M059J (cell line): Measurements from ENCODE around the gene DLD. TPM values are rescaled to one million over a fixed set of nuclear protein-coding genes. Genes with fewer than 3 reads are reported as not detected.
"Not testable (repeated sequence)": the region's sequence is repeated elsewhere in the genome, so short reads cannot be mapped to it uniquely, and the experiment has no call there.

Experiments
- DNase-seq: peaks from one replicate; pipeline ENCODE4 v3.0.0-alpha.2; 2012; ENCODE audit warnings: low read depth
- total RNA-seq: library from RNA; depleted of rRNA; stranded (reverse); fragments of >200 nt; shearing (Covaris generic); gene quantifications from 2 replicates; pipeline ENCODE4 v1.2.3, GENCODE V29; 2014

The DLD gene
- total RNA-seq, 1 experiment from 2014 or later: 113 TPM

DNA sequence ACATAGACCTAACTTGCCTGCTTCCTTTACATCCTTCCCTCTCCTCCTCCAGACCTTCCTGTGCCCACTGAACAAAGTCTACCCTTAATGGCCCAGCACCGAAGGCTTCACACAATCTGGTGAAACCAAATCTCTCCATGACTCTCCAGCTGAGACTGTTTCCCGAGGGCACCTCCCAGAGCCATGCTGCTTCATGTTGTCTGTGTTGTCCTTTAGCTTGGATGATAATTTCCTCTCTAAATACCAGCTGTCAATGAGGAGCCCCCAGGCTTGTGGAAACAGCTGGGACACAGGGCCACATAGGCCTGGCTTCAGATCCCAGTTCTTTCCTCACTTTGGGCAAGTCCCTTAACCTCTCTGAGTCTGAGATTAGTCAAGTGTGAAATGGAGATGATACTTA is 54.3 kb downstream of the DLD start:
- no peak for DNase-seq

DNA sequence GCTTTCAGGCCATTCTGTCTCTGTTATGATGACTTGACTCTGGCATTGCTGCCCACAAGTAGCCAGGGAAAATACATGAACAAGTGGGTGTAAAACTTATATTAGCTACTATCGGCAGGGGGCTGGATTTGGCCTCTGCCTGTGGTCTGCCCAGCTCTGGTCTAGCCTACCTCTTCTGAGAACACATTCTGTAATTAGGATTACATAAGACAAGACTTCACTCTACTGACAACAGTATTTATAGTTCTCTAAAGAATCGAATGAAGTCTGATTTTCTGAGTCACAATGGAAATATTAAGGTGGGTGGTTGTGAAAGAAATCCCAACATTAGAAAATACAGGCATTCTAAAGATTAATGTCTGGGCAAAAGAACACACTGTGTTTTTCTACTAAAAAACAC is 55.5 kb downstream of the DLD start:
- DNase-seq: no peak

- no peak for DNase-seq
Measured at GRCh38 chr7:107946881-107947280, 55.9 kb downstream of the DLD start.

DNA sequence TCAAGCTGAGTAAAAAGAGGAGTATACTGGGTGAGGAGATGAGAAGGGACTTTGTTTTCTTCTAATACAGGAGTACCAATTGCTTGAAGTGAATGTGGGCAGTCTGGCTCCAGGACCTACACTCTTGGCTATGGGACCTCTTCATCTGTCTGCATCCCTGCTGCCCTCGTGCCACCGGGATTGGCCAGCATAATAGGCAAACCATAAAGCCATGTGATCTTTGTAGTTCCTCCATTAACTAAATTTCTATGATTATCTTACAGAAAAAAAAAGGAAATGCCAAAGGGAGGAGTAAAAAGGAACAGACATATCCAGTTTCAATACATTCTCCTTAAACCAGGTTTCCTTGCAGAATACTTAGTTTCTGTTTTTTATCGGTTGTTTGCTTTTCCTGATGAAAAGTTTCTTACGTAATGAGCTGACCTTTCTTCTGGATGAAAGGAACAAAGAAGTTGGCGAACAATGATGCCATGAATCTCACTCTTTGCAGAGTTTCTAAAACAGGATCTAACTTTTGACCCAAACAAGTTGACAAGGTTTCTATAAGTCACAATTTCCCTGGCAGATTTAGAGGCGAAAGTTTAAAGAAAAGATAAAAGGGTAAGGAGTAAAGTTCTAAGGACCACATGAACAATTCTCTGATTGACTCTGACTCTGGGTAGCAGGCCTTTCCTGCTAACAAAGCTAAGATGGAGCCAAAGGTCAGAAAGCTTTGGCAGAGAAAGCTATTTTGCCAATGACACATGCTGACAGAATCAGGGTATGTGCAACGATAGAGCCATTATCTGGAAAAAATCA is 57.9 kb downstream of the DLD start:
- peak; percentile 99 for DNase-seq

GRCh38 chr7:107949443-107949935 is 58.5 kb downstream of the DLD start:
- no peak for DNase-seq

- peak; percentile 10 for DNase-seq
Measured at GRCh38 chr7:107951172-107951787, 60.3 kb downstream of the DLD start.

DNA sequence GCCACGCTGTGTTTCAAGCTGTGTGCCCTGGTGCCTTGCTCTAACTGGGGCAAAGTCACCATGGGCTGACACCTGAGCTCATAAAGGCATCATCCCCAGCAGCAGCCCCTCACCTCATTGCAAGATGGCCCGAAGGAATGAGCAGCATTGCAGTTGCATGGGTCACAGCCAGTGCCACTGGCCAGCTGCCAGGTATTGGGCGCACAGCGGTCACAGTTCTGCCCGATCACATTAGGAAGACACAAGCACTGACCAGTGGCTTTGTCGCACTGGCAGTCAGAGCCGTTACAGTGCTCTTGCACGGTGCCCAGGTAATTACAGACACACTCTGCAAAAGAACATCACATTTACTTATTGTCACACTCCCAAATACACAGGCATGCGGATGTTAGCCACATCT is 60.9 kb downstream of the DLD start:
- peak; percentile 36 for DNase-seq

DNA sequence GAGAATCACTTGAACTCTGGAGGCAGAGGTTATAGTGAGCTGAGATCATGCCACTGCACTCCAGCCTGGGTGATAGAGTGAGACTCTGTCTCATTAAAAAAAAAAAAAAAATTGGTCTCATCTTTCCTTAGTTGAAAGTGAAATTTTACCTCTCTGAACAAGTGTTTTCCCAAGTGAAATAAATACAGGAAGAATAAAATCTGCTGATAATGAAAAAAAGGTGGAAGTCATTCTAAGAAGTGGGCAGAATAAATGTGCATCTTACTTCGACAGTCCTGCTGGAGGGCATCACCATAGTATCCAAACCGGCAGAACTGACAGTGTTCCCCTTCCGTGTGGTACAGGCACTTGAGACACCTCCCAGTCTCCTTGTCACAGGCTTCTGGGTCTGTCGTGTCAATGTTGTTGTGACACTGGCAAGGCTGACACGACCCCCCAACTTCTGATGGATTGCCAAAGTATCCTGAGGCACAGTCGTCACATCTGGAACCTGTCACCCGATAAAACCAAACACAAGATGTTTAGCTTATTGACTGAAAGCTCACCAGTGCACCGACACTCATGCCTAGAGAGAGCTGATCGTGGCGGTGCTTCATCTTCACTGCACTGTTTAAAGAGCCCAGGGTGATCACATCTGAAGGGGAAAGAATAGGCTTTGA is 62.4 kb downstream of the DLD start:
- DNase-seq: peak; percentile 32

DNA sequence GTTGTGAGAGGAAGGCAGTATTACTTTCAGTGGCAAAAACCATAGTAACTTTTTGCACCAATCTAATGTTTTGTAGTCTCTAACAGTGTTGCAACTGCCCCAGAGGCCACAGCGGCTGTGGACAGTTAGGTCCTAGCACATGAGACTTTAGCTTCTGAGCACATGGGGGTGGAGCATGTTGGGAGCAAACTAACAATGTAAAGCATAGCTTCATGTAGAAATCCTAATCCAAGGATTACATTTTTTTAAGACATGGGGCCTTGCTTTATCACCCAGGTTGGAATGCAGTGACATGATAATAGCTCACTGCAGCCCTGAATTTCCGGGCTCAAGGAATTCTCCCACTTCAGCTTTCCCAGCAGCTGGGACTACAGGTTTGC is 62.9 kb downstream of the DLD start:
- no peak for DNase-seq

GRCh38 chr7:107955394-107955793 is 64.4 kb downstream of the DLD start:
- no peak for DNase-seq

- not testable (repeated sequence) for DNase-seq
Measured at GRCh38 chr7:107956950-107957349, 66.0 kb downstream of the DLD start.

DNA sequence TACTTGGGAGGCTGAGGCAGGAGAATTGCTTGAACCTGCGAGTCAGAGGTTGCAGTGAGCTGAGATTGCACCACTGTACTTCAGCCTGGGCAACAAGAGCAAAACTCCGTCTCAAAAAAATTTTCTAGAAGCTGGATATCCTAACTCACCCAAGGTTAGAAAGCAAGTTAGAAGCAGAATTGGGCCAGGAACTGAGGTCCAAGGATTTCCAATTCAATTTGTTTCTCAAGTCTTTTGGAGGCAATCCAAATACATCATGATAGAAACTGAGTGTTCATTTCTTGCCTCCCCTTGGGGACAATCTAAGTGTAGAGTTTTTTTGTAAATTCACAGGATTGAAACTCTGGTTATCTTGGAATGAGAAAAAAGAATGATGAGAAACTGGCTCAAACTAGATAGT is 66.5 kb downstream of the DLD start:
- no peak for DNase-seq

DNA sequence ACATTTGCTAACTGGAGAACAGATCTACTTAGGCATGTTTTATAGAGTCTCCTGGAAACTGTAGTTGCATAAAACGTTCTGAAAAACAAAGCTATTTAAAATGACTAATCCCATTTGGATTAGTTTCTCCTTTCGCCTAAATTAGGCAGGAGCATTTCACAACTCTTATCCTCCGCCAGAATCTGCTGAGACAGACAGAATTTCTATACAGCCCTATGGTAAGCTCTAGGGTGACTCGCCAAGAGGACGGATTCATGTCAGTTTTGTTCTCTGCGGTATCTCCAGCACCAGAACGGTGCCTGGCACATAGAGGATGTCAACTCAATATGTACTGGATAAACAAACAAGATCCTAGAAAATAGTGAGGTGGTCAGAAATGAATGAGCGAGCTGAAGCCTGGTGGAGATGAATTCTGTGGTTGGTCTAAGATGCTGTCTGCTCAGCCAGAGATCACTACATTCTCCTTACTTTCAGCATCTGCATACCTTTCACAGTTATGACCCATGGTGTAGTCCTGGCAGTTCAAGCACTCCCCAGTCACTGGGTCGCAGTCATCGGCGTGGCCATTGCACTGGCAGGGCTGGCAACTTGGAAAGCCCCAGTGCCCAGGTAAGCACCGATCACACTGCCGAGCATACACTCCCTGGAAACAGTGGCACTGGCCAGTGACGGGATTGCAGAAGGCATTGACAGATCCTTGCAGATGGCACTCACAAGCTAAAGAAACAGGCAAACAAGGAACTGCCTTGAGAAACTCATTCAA is 68.0 kb downstream of the DLD start:
- peak; percentile 85 for DNase-seq

- DNase-seq: no peak
Measured at GRCh38 chr7:107959527-107959898, 68.5 kb downstream of the DLD start.

- DNase-seq: no peak
Measured at GRCh38 chr7:107960272-107960671, 69.3 kb downstream of the DLD start.

GRCh38 chr7:107961405-107961804 is 70.4 kb downstream of the DLD start:
- no peak for DNase-seq

DNA sequence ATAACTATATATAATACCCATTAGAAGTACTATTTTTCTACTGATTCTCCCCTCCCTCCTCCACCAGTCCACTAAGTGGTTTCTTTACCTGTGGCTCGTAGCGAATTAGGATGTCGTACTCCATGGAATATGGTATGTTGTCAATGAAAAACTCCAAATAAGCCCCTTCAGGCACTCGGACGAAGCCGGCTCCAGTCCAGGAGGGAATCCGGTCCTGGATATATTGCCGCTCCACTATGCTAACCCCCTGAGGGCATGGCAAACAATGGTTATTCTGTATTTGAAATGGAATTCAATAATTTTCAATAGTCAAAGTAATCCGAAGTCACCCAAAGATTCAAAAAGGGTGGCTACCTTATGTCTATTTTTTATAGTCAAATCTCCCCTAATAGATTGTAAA is 71.8 kb downstream of the DLD start:
- no peak for DNase-seq

DNA sequence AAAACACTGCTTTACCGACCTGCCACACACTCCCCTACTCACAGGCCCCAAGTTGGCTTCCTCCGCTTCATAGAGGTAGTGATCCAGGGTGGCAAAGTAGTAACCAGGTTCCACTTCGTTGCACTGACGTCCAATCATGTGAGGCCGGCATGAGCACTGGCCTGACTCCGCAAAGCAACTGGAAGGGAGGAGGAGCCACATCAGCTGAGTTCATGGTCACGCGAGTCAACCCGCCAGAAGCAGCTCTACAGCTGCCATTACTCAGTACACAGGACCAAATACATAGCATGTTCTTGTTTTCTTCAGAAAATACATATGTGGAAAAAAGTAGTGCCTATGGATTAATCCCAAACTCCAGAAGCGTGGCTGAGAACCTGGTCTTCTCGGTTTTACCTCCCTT is 73.5 kb downstream of the DLD start:
- DNase-seq: no peak

GRCh38 chr7:107966711-107967110 is 75.7 kb downstream of the DLD start:
- peak; percentile 95 for DNase-seq

DNA sequence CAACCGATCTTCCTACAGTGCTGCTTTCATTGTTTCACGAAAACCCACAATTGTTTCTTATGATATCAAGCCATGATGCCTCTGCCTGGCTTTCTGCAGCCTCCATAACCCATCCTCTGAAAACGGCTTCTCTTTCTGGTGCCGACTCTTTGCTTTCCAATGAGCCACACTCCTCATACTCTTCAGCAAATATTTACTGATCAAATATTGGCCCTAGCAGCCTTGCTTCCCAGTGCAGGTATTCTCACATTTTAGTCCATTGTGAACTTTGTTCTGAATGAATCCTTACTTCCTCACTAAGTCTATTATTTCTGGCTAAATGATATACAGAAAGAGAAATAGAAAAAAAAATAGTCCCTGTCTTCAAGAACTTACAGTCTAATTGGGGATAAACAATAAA is 76.4 kb downstream of the DLD start:
- DNase-seq: no peak

GRCh38 chr7:107968449-107968848 is 77.5 kb downstream of the DLD start:
- DNase-seq: no peak

DNA sequence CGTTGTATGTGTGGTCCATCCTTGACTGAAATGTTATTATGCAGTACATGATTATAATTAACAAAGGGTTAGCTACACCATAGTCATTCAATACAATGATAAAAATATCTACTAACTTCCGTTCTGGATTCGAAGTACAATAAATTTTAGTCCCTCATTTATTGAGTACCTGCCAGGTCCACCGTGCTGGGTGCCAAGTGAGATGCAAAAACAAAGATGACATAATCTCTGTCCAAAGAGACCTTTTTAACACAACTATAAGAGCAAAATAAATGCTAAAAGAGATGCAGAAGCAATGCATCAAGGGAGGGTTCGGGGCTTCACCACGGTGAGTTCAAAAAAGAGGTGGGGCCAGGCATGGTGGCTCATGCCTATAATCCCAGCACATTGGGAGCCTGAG is 78.9 kb downstream of the DLD start:
- no peak for DNase-seq
